Fibroblast of upper back skin (primary cell): ENCODE results near the gene SERGEF.

ENCODE experiments used
- DNase-seq: peaks from one replicate; pipeline ENCODE4 v3.0.0-alpha.2; 2013

SERGEF gene

DNA sequence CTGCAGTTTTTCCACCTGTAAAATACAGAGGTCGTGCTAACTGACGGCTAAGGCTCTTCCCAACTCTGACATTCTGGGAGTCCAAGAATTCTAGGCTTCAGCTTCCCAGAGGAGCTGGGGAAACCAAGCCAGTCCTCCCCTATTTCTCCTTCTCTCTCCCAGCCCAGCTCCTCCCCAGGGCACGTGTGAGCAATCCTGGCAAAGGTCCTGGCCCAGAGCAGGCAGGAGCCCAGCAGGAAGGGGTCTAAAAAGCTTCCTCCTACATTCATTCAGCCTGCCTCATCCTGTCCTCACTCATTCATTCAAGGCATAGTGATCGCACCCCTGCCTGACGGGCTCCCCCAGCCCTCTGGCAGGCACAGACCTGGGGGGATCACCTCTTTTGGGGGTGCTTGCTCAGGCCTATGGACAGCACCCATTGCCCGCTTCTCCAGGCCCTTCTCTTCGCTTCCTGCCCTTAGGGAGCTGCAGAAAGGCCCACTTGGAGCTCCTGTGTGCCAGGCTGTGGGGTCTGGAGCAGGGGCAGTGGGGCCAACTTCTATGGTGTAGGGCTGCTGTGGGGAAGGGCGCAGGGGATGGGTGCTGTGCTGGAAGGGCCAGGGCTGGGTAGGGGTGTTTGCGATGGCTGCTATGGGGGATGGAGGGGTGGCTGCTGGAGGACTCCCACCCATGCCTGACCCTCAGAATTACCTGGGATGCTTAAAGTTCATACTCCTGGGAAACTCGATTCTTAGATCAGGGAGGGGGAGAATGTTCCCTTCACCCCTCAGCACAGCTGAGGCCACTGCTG is 268.5 kb downstream of the SERGEF start:
- peak; percentile 33 for DNase-seq

GRCh38 chr11:17743808-17744119 is 269.1 kb downstream of the SERGEF start:
- DNase-seq, result peak; percentile 49

DNA sequence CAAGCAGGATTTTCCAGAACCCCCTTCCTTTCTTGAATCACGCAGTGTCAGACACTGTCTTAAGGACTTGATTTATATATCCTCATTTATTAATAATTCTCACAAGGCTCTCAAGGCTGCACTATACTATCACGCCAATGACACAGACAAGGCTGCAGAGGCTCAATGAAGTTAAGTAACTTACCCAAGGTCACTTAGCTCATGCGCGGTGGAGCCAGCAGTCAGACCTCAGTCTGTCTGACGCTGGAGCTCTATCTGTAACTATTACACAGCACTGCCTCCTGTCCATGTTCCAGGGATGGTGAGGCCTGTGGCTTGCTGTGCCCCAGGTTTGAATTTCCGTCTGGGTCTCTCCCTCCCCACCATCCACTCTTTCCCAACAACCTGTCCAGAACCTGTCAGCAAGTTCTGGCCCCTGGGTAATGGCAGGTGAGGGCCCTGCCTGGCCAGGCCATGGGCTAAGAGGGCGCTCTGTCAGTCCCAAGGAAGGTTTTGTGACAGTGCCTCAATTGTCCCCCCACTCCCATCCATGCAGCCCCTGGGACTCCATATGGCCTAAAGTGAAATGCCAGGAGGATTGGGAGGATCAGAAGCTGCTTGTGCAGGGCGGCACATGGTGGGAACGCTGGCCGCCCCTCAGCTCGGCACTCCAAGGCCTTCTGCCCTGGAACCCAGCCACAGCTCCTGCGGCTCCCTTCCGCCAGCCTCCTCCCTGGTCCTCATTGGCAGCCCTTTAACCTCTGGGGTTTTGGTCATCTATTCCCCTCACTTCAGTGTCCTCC is 269.6 kb downstream of the SERGEF start:
- no peak for DNase-seq

DNA sequence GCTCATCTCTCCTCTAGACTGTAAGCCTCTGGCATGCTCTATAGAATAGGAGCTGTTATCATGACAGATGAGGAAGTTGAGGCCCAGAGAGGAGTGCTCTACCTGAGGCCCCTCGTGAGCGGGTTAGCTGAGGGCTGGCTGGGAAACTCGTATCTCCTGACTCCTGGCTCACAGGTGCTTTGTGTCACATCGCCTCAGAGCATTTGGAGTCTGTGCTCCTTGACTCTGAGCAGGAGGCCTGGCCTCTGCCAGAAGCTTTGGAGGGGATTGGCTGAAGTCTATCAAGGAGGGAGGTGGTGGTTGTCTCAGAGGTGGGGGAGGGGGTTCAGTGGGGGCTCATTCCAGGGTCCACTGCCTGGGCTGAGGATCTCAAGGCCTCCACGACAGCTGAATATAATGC is 270.8 kb downstream of the SERGEF start:
- no peak for DNase-seq

DNA sequence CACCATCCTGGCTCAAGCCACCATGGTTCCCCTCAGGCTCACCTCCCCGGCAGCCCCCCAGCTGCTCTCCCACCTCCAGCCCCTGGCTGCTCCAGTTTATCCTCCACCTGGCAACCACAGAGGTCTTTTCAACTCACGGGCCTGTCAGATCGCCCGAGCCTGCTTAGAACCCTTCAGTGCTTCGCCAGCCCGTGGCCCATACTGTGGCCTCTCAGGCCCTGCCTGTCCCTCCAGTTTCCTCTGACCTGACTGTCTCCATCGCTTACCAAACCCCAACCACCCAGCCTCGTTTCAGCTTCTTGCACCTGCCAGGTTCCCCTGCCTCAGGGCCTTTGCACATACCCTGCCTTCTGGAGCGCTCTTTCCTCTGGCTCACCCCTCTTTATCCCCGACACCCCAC is 271.4 kb downstream of the SERGEF start:
- no peak for DNase-seq

GRCh38 chr11:17740649-17741235 is 272.1 kb downstream of the SERGEF start:
- no peak for DNase-seq

DNA sequence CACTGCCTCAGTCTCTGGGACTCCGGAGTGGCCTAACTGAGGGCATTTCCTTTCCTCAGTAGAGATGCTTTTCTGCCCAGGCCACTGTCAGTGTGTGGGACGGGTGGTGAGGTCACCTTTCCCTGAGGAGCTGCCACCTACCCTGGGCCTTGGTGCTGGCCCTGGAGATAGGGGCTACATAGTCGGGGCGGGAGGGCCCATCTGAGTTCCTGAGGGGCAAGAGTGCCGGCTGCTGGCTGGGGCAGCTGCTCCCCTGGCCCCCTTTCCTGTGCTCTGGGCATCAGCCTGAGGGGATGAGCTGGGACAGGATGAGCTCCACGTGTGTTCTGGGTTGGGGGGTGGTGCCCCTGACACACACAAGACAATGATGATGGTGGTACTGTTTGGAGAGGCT is 272.9 kb downstream of the SERGEF start:
- no peak for DNase-seq

GRCh38 chr11:17738151-17738973 is 274.5 kb downstream of the SERGEF start:
- no peak for DNase-seq
